NB4 (cell line): ENCODE data around the gene TNIP1.

Experiments
- DNase-seq: peaks from one replicate; pipeline ENCODE4 v3.0.0; 2010; ENCODE audit warnings: low read depth
- H3K4me3 ChIP-seq: one replicate; pipeline ENCODE4 v1.5.1; 2011; ENCODE audit warnings: mild to moderate bottlenecking, low read depth, low read length, moderate library complexity
- CTCF ChIP-seq: IDR thresholded peaks from one replicate; pipeline ENCODE4 v1.5.1; 2012; ENCODE audit warnings: low read depth, low read length
- MYC ChIP-seq: IDR thresholded peaks from 2 replicates; pipeline ENCODE4 v1.6.1; 2011; ENCODE audit warnings: low read depth, low read length
- POLR2A ChIP-seq: IDR thresholded peaks from 2 replicates; pipeline ENCODE4 v1.6.1; 2011; ENCODE audit warnings: mild to moderate bottlenecking; ENCODE audit not compliant: insufficient read length; ENCODE audit errors: extremely low read depth
- TF ChIP-seq, protein P1 (sequence below): IDR thresholded peaks from 2 replicates; pipeline ENCODE4 v1.6.1; 2011; ENCODE audit warnings: low read depth, low read length

The TNIP1 gene

DNA sequence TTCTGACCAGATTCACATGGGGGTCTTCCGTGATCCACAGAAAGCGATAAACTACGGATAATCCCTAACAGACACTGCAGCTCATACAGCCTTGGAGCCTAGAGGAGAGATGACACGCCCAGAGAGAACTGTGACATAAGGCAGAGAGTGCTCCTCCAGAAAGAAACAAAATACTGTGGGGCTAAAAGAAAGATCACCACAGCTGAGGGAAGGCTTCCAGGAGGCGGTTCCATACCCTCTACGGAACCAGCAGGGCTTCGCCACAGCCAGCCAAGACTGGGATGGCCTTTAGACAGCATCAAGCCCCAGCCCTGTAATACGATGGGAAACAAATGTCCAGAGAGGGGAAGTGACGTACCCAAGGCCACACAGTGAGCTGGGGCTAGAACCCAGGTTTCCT lies 41.2 kb downstream of the TNIP1 start:
- H3K4me3 ChIP-seq = no peak overlapping the region
- TF ChIP-seq CTCF (no peak), POLR2A (no peak), MYC (no peak)
- TF ChIP-seq, protein P1, sequence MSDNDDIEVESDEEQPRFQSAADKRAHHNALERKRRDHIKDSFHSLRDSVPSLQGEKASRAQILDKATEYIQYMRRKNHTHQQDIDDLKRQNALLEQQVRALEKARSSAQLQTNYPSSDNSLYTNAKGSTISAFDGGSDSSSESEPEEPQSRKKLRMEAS = no peak
- no peak for DNase-seq

DNA sequence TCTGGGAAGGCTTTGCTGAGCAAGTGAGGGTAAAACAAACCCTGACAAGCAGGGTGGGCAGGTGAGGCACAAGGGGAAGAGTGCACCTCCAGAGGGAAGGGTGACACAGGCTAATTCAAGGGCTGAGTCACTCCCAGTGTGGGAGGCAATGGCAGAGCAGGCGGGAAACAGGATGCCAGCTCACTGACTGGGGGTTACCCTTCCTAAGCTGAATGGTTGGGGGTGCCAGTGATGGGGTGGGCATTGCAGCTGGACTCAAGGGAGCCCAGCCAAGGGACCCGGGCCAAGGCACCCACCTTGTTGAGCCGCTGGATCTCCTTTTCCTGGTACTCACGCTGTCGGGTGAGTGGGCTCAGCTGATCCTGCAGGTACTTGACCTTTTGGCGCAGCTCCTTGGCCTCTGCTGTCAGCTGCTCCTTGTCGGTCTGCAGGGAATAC lies 42.0 kb downstream of the TNIP1 start:
- no peak overlapping the region for H3K4me3 ChIP-seq
- no peak for TF ChIP-seq MYC
- TF ChIP-seq CTCF = no peak
- TF ChIP-seq, protein P1 = no peak
- TF ChIP-seq POLR2A = no peak
- DNase-seq = no peak

GRCh38 chr5:151038412-151038745 lies 42.5 kb downstream of the TNIP1 start:
- H3K4me3 ChIP-seq = no peak overlapping the region
- DNase-seq = no peak
- no peak for TF ChIP-seq MYC
- TF ChIP-seq CTCF = no peak
- TF ChIP-seq, protein P1 = no peak
- no peak for TF ChIP-seq POLR2A

GRCh38 chr5:151037561-151038411 lies 43.0 kb downstream of the TNIP1 start:
- DNase-seq = no peak
- no peak for TF ChIP-seq MYC
- no peak for TF ChIP-seq POLR2A
- TF ChIP-seq, protein P1 = no peak
- TF ChIP-seq CTCF = no peak
- no peak overlapping the region for H3K4me3 ChIP-seq

- H3K4me3 ChIP-seq = no peak overlapping the region
- no peak for DNase-seq
- TF ChIP-seq CTCF (no peak), POLR2A (no peak), MYC (no peak)
- TF ChIP-seq, protein P1 = no peak
These were observed 44.3 kb downstream of the TNIP1 start for GRCh38 chr5:151036556-151036955.
